Measurements from ENCODE around the gene BCCIP.
A peak's percentile ranks its signal among the peaks of the same experiment; 100 is the strongest.

The BCCIP gene

DNA sequence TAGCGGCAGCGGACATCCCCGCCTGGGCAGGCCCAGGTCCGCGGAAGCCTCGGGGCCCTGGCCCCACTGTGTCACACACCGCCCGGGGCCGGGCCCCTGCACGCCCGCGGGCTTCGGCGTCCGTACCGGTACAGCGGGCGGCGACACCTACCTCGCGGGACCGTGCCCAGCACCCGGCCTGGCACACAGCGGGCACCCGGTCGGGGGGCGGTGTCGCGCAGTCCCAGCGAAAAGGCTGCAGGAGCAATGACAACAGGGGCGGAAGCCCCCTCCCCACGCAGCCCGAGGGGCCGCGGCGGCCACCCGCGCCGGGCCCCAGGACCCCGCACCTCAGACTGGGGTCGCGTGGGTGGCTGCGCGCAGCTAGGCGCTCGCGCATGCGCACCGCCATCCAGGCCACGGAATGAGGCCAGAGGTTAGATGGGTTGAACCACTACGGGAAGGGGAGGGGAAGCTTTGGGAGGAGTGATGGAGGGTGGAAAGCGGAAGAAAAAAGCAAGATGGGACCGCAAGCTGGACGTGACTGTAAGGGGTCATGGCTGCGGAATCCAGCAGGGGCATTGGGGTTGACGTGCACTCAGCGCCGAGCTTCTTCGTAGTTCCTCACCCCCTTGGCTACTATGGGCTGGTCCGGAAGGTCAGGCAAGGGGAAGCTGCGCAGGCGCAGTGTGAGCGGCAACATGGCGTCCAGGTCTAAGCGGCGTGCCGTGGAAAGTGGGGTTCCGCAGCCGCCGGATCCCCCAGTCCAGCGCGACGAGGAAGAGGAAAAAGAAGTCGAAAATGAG is at the start of gene BCCIP, which contains the start of gene UROS:
Gene BCCIP (plus strand): TSS at position 669 of the 785 bp plus-strand sequence. CDS start 12 bp downstream, at position 681.
Gene UROS (minus strand): TSS at position 381 of the 785 bp plus-strand sequence. CDS start 6,759 bp downstream, outside the sequence.
- DNase-seq (ENCODE audit: low read depth) = peak; percentile 82

- DNase-seq (ENCODE audit: low read depth) = no peak
Observed at GRCh38 chr10:125773687-125774543, 49.4 kb upstream of the BCCIP start.

GRCh38 chr10:125774581-125775191 is 48.7 kb upstream of the BCCIP start:
- DNase-seq (ENCODE audit: low read depth) = no peak

DNA sequence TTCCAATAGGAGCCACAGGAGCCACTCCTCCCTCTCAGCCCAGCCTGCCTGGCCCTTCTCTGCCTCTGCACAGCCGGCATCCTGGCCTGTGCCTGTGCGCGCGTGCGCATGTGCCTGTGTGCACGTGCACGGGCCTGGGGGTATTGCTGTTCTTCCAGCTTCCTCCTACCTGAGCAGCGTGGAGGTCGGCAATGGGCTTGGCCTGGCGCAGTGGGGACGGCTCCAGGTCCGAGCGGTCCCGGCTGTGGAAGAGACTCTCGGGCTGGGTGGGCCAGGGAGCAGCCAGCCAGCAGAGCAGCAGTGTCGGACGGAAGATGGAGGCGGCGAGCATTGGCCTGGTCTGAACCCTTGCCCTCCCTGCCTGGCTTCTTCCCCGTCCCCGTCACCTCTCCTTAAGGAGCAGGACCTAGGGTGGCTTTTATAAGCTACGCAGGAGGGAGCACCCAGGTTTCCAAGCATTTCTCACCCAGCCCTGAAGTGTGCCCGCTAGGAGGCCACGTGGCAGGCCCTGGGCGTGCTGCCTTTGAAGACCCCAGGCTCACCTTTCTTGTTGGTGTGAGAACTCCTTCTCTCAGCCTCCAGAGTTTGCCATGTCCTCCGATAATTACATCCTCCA is 47.7 kb upstream of the BCCIP start, which contains the start of gene MMP21:
Gene MMP21 (minus strand): TSS at position 331 of the 616 bp plus-strand sequence. CDS start 0 bp downstream, at position 331.
- no peak for DNase-seq (ENCODE audit: low read depth)

DNA sequence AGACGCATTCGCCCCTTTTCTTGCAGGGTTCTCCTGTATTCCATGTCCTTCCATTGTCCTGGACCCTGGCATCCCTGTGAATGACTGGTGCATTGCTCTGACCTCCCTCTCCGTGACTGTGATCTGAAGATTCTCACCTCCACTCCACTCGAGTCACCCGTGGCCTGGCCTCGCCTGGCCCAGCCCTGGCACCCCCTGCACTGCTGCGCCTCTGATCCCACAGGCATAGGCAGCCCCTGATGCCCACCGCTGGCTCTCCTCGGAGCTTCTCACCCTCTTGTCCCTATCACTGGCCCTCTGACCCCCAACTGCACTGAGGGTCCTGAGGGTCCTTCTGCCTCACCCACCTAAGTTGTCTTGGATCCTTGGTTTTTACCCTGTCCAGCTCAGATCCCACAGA is 45.5 kb upstream of the BCCIP start:
- DNase-seq (ENCODE audit: low read depth) = no peak

DNA sequence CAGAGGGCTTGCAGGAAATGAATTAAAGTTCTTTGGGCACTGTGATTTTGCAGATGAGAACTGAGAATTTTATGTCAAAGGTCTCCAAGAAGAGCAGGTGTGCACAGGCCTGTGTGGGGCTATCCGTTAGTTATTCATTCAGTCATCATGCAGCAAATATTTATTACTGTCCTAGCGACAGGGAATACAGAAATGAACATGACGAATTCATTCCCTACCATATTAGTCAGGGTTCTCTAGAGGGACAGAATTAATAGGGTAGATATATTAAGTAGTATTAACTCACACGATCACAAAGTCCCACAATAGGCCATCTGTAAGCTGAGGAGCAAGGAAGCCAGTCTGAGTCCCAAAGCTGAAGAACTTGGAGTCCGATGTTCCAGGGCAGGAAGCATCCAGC is 44.8 kb upstream of the BCCIP start:
- no peak for DNase-seq (ENCODE audit: low read depth)

GRCh38 chr10:125779403-125780327 is 43.7 kb upstream of the BCCIP start:
- DNase-seq (ENCODE audit: low read depth) = no peak

DNA sequence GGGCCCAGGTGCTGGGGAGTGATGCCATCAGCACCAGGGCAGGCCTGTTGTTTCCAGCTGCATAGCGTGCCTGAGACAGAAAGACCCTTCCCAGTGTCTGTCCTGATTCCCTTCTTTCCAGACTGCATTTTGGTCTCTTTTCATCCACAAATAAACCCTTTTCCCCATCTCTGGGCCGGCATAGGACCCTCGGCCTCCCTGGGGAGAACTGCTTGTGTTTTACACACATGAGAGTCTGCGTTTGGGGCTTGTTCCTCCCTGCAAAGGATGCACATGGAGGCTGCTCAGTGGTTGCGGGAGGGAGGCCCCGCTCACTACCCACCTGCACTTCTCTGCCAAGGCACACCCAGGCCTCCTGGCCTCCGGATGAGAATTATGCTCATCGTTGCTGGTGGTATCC is 42.0 kb upstream of the BCCIP start:
- no peak for DNase-seq (ENCODE audit: low read depth)

GRCh38 chr10:125782054-125782453 is 41.3 kb upstream of the BCCIP start:
- DNase-seq (ENCODE audit: low read depth) = no peak

- DNase-seq (ENCODE audit: low read depth) = no peak
Observed at GRCh38 chr10:125782616-125783015, 40.7 kb upstream of the BCCIP start.

DNA sequence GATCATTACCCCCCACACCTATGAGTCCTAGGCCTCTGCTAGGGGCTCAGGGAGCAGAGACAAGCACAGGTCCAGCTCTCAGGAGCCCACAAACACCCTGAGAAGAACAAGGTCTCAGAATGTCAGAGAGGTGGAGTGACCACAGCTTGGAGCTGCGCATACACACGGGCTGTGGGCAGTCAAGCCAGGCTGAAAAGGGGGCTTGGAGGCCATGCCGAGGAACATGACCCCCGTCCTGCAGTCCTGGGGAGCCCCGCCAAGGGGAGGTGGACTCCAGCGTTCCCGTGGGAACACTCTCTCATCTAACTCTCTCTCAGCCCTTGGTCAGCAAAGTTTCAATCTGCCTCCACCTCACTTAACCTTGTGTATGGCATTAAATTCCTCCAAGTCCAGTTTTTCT is 39.9 kb upstream of the BCCIP start:
- no peak for DNase-seq (ENCODE audit: low read depth)

DNA sequence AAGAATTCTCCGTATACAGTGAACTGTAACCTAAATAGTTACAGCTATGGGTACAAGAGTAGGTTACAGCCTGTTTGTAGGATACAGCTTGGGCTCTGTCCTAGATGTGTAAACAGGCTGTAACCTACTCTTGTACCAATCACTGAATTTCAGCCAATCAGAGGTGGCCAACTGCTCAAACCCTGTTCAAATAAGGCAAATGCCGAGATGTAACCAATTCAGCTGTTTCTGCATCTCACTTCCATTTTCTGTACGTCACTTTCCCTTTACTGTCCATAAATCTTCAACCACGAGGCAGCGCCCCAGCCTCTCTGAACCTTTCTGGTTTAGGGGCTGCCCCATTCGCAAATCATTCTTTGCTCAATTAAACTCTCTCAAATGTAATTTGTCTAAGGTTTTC is 39.4 kb upstream of the BCCIP start:
- no peak for DNase-seq (ENCODE audit: low read depth)

DNA sequence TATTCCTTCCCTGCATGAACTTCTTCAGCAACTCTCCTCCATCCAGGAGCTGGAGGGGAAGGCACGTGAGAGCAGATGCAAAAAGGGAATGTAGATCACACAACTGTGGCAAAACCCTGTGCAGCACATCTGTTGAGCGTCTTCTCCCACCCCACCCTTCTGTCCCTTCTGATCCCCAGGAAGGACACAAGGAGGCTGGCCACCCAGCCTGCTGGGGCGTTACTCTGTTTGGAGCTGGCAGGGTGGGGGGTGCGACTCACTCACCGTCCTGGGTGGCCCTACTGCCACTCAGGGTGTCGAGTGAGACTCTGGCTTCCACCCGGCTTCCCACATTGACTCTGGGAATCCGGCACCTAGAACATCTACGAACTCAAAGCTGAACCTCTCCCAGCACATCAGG is 37.6 kb upstream of the BCCIP start:
- DNase-seq (ENCODE audit: low read depth) = no peak

- no peak for DNase-seq (ENCODE audit: low read depth)
Observed at GRCh38 chr10:125788156-125789034, 35.0 kb upstream of the BCCIP start.

DNA sequence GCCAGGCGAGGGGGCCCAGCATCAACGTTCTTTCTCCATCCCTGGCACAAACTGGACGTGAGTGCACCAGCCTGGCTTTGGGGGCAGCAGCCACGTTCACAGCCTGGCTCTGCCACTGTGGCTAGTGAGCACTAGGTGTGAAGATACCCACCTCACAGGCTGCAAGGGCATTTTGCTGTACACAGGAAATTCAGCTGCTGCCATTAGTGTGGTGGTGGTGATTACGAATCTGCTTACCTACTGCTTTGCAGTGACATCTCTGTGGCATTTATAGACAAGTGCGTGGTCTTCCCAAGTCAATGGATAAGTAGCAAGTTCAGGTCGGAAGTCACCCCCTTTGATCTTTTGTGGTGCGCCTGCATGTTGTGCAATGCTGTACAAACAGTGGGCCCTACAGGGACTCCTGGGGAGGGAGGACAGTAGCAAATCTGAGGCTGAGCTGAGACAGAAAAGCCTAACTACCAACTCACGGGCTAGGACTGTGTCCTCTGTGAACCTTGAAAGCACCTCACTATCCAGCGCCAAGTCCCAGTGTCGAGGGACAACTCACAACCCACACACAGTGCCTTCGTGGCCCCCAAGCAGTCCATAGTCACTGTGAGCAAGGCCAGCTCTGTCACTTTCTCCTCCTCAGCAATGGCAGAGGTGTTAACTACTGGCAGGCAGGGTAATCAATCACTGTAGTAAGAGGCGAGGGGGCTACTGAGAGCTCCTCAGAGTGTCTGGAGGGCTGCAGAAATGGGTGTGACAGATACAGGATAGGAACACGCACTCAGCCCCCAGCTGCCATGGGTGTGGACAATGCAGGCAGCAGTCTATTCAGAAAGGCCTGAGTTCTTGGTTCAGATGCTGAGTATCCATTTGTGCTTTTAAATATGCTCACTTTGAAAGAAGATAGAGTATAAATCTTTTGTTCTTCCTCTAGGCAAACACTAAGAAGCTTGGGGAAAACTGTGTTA is 30.7 kb upstream of the BCCIP start:
- DNase-seq (ENCODE audit: low read depth) = no peak

GRCh38 chr10:125795128-125795527 is 28.2 kb upstream of the BCCIP start:
- DNase-seq (ENCODE audit: low read depth) = no peak

GRCh38 chr10:125795637-125796190 is 27.6 kb upstream of the BCCIP start:
- no peak for DNase-seq (ENCODE audit: low read depth)

GRCh38 chr10:125797424-125797823 is 25.9 kb upstream of the BCCIP start:
- no peak for DNase-seq (ENCODE audit: low read depth)

Measured in activated T-helper 1 cell treated with Interleukin-2 at 50 U/mL for 16 hours (primary cell).